Adrenal gland (tissue), 12 donors: ENCODE measurements around the gene SNX9. TPM values are rescaled to one million over a fixed set of nuclear protein-coding genes. Genes with fewer than 3 reads are reported as not detected.

Experiments
- DNase-seq, 7 donors: peaks; one replicate each; pipeline ENCODE4 v3.0.0-alpha.2; 2019 to 2020
- H3K27ac ChIP-seq, 5 donors: fragments of 200-600 bp; sonication (generic) in 4 of 5; 1 replicate in 3 of 5; 2 replicates in 2 of 5; pipeline versions ENCODE4 v1.5.1 to v1.8.0; 2016 to 2020; ENCODE audit warnings: mild to moderate bottlenecking in 1 of 5
- H3K27me3 ChIP-seq: fragments of 200-600 bp; 2 replicates; pipeline ENCODE4 v1.8.0; 2021
- H3K36me3 ChIP-seq, 2 donors: fragments of 200-600 bp; replicated peaks in 1 of 2; 1 replicate in 1 of 2; 2 replicates in 1 of 2; pipeline versions ENCODE4 v1.5.1 to v1.8.0; 2018 to 2022
- H3K4me1 ChIP-seq, 2 donors: fragments of 200-600 bp; replicated peaks in 1 of 2; 1 replicate in 1 of 2; 2 replicates in 1 of 2; pipeline versions ENCODE4 v1.5.1 to v1.8.0; 2018 to 2021
- H3K4me3 ChIP-seq, 4 donors: fragments of 200-600 bp; sonication (generic) in 3 of 4; one replicate each; pipeline ENCODE4 v1.5.1; 2016 to 2018
- H3K9me3 ChIP-seq, 3 donors: fragments of 200-600 bp; sonication (generic) in 1 of 3; replicated peaks in 1 of 3; 1 replicate in 2 of 3; 2 replicates in 1 of 3; pipeline versions ENCODE4 v1.5.1 to v1.8.0; 2016 to 2021
- POLR2A ChIP-seq, 2 donors: fragments of 450-650 bp; IDR thresholded peaks; one replicate each; pipeline ENCODE4 v1.6.1; 2017; ENCODE audit warnings: antibody characterized with exemption in 2 of 2, mild to moderate bottlenecking in 2 of 2, moderate library complexity in 1 of 2
- WGBS, 4 donors: extraction: QIAGEN DNeasy Blood & Tissue Kit in 2 of 4; methylation state at CpG; one replicate each; pipeline versions ENCODE4 v1.1.5 to v1.1.7; 2013 to 2017; 5-methylcytosine and 5-hydroxymethylcytosine counted together
- intact Hi-C, 2 donors: fragments of 100-400 bp; cut with DNase I; formaldehyde crosslinking; loops; one replicate each; pipeline versions ENCODE4 v1.14.1 to v1.15.0; 2022 to 2023
- polyA plus RNA-seq, 3 donors: library from polyadenylated mRNA; stranded (reverse); fragments of 200-250 nt in 2 of 3; fragments of 350-450 nt in 1 of 3; fragmentation: Illumina TruSeq in 1 of 3; extraction: RNeasy Lipid Tissue Mini Kit (QIAGEN cat#74804) in 1 of 3; gene quantifications; one replicate each; pipeline ENCODE4 v1.2.3, GENCODE V29; 2013 to 2014
- total RNA-seq, 9 donors: library from RNA; depleted of rRNA in 4 of 9; stranded (reverse); fragments of >200 nt in 4 of 9; fragments of 120-200 nt in 1 of 9; fragmentation: NEBNext Ultra II Directional in 1 of 9; extraction: Animal tissue kit (Norgen Biotek cat#: 25700) in 1 of 9; gene quantifications; one replicate each; pipeline versions ENCODE4 v1.1.0 to v1.2.4, GENCODE V29; 2013 to 2023
- TF ChIP-seq, protein P1 (sequence below), 6 experiments: fragments of 450-650 bp in 4 of 6; fragments of 200-600 bp in 2 of 6; sonication (generic) in 1 of 6; IDR thresholded peaks; 1 replicate in 5 of 6; 2 replicates in 1 of 6; pipeline versions ENCODE4 v1.5.1 to v1.8.0; 2016 to 2021; ENCODE audit warnings: antibody characterized with exemption in 6 of 6, mild to moderate bottlenecking in 2 of 6, moderate library complexity in 1 of 6
- donor health status: healthy with polysubstance abuse.
- donor health status: Bipolar disorder and iron deficiency.
- donor health status: DM: yes; HTN: yes; CAD: no.
- donor health status: DM: no; HTN: no; CAD: no.
- donor health status: DM: no; HTN: no; CAD: no.
- donor health status: DM: yes; HTN: yes; CAD: no.

The SNX9 gene
- total and polyA plus RNA-seq, 12 donors = 27.7 to 59.6 (median 50.4) TPM

DNA sequence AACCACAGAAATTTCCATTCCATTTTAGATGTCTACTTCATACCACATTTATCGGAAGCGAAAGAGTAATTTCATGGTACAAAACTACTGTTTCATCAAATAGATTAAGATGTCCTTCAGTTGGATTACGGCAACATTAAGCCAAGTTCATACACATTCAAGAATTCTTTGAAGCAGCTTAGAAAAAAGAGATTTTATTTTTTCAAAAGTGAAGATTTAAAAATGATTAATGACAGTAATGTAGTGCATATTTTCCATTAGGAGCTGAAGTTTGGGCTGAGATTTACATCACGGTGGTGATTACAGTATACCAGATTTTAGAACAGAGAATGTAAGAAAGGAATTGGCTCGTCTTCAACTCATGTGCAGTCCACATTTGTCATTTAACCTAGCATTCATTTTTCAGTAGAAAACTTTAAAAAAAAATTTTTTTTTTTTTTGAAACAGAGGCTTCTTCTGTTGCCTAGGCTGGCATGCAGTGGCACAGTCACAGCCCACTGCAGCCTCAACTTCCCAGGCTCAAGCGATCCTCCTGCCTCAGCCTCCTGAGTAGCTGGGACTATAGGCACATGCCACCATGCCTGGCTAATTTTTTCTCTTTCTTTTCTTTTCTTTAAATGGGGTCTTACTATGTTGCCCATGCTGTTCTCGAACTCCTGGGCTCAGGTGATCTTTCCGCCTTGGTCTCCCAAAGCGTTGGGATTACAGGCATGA lies 160.5 kb downstream of the SNX9 start:
- intact Hi-C loops = loop anchor here in 1 of 2 donors (5.0 kb wide), 1 partner anchor 89 kb away; no protein-coding TSS in a partner anchor
- H3K4me1 ChIP-seq = peaks cover 0 to 30% of the 10 kb centered on the region in 2 donors
- WGBS, 4 donors = 67 to 69% (median 67%) methylated on average over 9 of the region's 9 CpGs
- peak overlapping the region in 3 of 5 donors; percentile 7 to 72 (median 66) for H3K27ac ChIP-seq
- no peak for DNase-seq
- TF ChIP-seq POLR2A (IDR thresholded peaks at IDR 0.05) = no peak
- TF ChIP-seq, protein P1, sequence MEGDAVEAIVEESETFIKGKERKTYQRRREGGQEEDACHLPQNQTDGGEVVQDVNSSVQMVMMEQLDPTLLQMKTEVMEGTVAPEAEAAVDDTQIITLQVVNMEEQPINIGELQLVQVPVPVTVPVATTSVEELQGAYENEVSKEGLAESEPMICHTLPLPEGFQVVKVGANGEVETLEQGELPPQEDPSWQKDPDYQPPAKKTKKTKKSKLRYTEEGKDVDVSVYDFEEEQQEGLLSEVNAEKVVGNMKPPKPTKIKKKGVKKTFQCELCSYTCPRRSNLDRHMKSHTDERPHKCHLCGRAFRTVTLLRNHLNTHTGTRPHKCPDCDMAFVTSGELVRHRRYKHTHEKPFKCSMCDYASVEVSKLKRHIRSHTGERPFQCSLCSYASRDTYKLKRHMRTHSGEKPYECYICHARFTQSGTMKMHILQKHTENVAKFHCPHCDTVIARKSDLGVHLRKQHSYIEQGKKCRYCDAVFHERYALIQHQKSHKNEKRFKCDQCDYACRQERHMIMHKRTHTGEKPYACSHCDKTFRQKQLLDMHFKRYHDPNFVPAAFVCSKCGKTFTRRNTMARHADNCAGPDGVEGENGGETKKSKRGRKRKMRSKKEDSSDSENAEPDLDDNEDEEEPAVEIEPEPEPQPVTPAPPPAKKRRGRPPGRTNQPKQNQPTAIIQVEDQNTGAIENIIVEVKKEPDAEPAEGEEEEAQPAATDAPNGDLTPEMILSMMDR (IDR thresholded peaks at IDR 0.05) = no peak
- H3K4me3 ChIP-seq = peak overlapping the region in 1 of 4 donors; percentile 87
- no peaks in the 10 kb centered on the region for H3K36me3 ChIP-seq
- H3K9me3 ChIP-seq = no peaks in the 10 kb centered on the region
- H3K27me3 ChIP-seq = no peaks in the 10 kb centered on the region

- peak overlapping the region in 1 of 4 donors; percentile 87 for H3K4me3 ChIP-seq
- no peaks in the 10 kb centered on the region for H3K9me3 ChIP-seq
- H3K36me3 ChIP-seq = no peaks in the 10 kb centered on the region
- intact Hi-C loops = loop anchor here in 1 of 2 donors (5.0 kb wide), 1 partner anchor 88 kb away; no protein-coding TSS in a partner anchor
- WGBS, 4 donors = 95 to 98% (median 98%) methylated on average over 4 of the region's 4 CpGs
- TF ChIP-seq POLR2A (IDR thresholded peaks at IDR 0.05) = no peak
- TF ChIP-seq, protein P1 (IDR thresholded peaks at IDR 0.05) = no peak
- H3K4me1 ChIP-seq = peaks cover 0 to 30% of the 10 kb centered on the region in 2 donors
- H3K27me3 ChIP-seq = no peaks in the 10 kb centered on the region
- no peak for DNase-seq
- H3K27ac ChIP-seq = peak overlapping the region in 2 of 5 donors; percentile 7 to 66
These were observed 161.1 kb downstream of the SNX9 start for GRCh38 chr6:157984128-157984527.

DNA sequence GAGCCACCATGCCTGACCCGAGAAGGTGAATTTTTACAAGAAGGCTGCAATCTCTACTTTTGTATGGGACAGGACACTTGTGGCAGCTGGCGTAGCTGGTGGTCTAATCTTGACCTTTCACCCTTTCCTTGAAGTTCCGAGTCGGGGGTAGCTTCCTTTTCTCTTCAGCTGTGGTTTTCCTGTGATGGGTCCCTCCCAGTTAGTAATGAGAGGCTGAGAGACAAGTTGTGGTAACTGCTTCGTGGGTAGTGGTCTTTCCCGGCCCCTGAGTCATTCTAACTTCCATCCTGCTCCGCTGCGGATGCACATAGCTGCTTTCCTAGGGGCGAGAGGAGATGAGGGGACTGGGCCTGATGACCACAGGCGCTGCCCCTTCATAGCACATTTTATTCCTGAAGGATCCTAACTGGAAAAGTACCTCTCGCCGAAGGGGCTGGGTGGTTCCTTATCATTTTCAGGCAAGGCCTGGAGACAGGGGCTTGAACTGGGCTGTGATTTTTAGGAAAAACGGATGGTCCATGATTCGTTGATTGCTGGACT lies 161.7 kb downstream of the SNX9 start:
- WGBS, 4 donors = 79 to 94% (median 85%) methylated on average over 13 to 14 of the region's 14 CpGs
- no peaks in the 10 kb centered on the region for H3K27me3 ChIP-seq
- intact Hi-C loops = loop anchor here in 1 of 2 donors (5.0 kb wide), 1 partner anchor 88 kb away; no protein-coding TSS in a partner anchor
- no peaks in the 10 kb centered on the region for H3K36me3 ChIP-seq
- H3K4me3 ChIP-seq = no peak overlapping the region
- H3K27ac ChIP-seq = no peak overlapping the region
- no peak for DNase-seq
- peaks cover 3 to 34% of the 10 kb centered on the region in 2 donors for H3K4me1 ChIP-seq
- no peaks in the 10 kb centered on the region for H3K9me3 ChIP-seq
- TF ChIP-seq, protein P1 (IDR thresholded peaks at IDR 0.05) = no peak
- TF ChIP-seq POLR2A (IDR thresholded peaks at IDR 0.05) = no peak

DNA sequence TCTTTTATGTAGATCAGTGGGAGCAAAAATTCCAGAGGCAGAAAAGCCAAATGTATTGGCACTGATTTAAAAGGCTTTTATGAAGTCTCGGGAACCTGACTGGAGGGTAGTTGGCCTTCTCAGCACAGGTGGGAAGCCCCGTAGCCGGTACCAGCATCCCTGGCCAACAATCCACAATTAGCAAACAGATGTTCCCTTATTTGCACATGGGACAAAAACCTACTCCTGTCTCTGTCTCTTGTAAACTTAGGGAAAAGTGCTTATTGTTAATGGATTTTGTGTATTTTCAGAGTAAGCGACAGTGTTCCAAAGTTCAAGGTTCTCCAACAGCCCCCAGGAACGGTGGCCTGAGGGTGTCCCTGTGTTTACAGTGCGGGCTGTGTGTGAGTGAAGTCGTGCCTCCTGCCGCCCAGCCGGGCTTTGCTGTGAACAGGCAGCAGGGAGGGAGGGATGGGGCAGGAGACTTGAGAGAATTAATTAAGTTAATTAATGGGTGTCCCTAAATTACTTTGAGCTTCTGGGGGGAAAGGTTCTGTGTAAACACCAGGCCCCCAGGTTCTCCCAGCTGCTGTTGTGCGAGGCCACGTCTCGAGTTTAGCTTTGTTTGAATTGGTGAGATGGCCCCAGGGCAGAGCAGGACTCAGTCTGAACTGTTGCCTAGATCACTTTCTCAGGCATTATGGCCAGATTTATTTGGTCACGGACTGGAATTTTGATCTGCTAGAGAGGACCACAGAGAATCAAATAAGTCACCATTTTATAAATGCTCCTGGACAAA lies 162.5 kb downstream of the SNX9 start:
- H3K4me1 ChIP-seq = peaks cover 11 to 42% of the 10 kb centered on the region in 2 donors
- no peaks in the 10 kb centered on the region for H3K36me3 ChIP-seq
- 77 to 91% (median 86%) methylated on average over 11 to 13 of the region's 13 CpGs for WGBS, 4 donors
- intact Hi-C loops = no loop called here
- H3K27me3 ChIP-seq = no peaks in the 10 kb centered on the region
- no peak for TF ChIP-seq POLR2A (IDR thresholded peaks at IDR 0.05)
- TF ChIP-seq, protein P1 (IDR thresholded peaks at IDR 0.05) = no peak
- DNase-seq = no peak
- no peak overlapping the region for H3K27ac ChIP-seq
- H3K9me3 ChIP-seq = no peaks in the 10 kb centered on the region
- H3K4me3 ChIP-seq = no peak overlapping the region
